ENCODE measurements around the gene MACROD2.
"Not testable (repeated sequence)": the region's sequence is repeated elsewhere in the genome, so short reads cannot be mapped to it uniquely, and the experiment has no call there.

The MACROD2 gene

GRCh38 chr20:15099130-15099529 is 1103.8 kb downstream of the MACROD2 start:
- DNase-seq (ENCODE audit: low read depth in 3 of 3), result no peak

- DNase-seq (ENCODE audit: low read depth in 3 of 3), result no peak
Measured at GRCh38 chr20:15100506-15101160, 1105.3 kb downstream of the MACROD2 start.

DNA sequence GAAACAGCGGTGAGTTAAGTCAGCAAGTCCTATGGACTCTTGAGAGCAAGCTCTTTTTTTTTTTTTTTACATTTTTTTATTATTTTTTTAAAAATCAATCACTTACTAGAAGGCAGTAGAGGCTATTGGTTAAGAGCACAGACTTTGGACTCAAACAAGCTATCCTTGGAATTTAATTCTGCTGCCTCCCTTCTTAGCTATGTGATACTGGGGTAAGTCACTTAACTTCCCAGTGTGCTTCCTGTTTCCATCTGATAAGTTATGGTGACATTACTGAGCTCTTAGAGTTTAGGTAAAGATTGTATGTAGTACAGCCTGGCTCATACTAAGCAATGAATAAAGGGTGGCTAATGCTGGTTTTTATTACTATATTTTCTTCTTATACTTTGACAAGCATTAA is 1112.6 kb downstream of the MACROD2 start:
- DNase-seq (ENCODE audit: low read depth in 3 of 3), result no peak

GRCh38 chr20:15109494-15109893 is 1114.2 kb downstream of the MACROD2 start:
- no peak for DNase-seq (ENCODE audit: low read depth in 3 of 3)

DNA sequence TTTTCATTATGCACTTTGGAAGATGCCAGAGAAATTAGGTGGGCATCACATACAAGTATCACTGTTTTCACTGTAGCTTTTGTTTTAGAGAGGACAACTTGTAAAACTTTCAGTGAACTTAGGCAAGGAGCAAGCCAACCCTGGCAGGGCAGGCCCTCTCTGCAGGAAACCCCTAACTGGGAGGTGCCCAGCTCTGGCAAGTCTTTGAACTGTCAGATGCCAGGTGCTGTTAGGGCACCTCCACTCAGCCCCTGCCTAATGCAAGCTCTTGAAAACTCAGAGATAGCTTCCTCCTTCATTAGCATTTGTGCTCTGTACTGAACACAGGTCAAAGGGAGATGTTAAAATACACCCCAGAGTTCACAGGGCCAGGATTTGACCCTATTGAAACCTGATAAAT is 1116.3 kb downstream of the MACROD2 start:
- DNase-seq (ENCODE audit: low read depth in 3 of 3), result no peak

DNA sequence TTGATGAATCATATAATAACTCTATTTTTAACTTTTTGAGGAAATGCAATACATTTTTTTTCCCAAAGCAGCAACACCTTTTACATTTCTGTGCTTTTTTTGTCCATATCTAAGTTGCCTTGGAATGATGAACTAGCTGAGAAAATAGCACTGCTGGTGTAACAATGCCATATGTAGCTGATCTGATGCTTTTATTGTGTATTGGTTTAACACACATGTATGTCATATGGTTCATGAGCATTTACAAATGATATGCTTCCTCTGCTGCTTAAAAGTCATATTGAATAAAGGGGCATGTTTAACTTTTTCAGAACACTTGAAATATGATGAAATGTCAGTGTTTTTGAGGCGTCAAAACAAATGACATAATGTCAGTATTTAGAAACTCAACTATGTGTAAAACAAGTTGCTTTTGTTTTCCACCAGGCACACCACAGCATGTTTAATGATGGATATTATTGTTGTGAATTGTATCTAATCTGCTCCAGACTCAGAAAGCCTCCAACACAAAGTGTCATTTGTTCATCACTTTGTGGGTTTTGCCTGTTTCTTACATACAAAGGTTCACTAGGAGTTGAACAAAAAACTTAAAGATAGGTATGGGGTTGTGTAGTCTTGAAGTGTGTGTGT is 1117.9 kb downstream of the MACROD2 start:
- DNase-seq (ENCODE audit: low read depth in 3 of 3), result no peak

DNA sequence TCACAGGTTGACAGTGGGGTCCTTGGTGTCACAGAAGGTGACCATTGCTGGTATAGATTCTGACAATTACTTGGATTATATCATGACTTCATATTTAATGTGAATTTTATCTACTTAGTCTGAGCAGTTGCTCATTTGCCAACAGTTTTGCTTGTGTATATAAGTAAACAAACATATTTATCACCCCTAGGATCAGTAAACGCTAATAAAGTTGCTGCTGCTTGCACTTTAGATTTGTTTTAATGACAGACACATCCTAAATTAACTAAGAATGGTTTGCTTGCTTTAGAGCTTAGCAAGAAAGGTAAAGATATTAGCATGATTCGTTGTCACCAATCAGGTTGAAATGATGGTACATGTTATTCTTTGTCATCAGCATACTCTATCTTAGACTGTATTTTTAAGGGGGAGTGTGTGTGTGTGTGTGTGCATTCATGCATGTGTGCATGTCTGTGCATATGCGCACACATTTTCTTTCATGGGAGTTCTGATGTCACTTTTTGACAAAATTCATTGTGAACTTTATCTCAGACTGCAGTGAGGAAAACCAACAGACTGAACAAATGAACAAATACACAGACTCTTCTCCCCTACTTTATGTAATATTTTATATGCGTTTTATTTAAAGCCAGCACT is 1124.7 kb downstream of the MACROD2 start:
- no peak for DNase-seq (ENCODE audit: low read depth in 3 of 3)

GRCh38 chr20:15122613-15123012 is 1127.3 kb downstream of the MACROD2 start:
- no peak for DNase-seq (ENCODE audit: low read depth in 3 of 3)

- no peak for DNase-seq (ENCODE audit: low read depth in 3 of 3)
Measured at GRCh38 chr20:15131176-15131575, 1135.9 kb downstream of the MACROD2 start.

DNA sequence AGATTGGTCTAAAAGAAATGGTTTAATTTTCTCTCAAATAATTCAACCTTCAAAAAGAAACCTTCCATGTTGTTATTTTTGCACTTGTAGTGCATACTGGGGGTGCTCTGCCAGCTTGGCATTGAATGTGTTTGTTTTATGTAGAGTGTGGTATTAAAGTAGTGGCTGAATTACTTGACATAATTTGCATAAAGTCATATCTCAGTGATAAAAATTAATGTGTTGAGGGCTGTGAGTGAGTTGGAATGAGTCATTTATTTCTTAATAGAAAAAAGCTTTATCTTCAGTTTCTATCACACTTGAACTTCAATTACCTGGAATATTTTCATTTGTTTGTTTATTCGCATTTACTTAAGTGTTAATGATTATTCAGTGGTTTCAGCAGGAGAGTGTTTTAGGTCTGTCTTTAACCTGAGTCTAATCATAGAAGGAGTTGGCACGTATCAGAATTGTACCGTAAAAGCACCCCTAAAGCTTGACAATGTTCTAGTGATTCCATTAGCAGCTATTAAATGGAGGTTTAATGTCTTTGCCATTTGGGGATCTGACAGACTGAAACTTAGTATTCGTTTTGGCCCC is 1143.3 kb downstream of the MACROD2 start:
- DNase-seq (ENCODE audit: low read depth in 3 of 3), result no peak

- DNase-seq (ENCODE audit: low read depth in 3 of 3), result no peak
Measured at GRCh38 chr20:15139522-15139921, 1144.2 kb downstream of the MACROD2 start.

- DNase-seq (ENCODE audit: low read depth in 3 of 3), result no peak
Measured at GRCh38 chr20:15140286-15140685, 1145.0 kb downstream of the MACROD2 start.

DNA sequence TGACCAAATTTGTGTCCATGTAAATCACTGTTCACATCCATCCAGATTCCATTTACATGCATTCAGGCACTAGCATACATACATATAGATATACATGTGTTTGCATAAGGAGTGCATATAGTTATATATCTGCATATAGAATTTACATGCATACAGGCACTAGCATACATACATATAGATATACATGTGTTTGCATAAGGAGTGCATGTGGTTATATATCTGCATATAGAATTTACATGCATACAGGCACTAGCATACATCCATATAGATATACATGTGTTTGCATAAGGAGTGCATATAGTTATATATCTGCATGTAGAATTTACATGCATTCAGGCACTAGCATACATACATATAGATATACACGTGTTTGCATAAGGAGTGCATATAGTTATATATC is 1145.6 kb downstream of the MACROD2 start:
- DNase-seq (ENCODE audit: low read depth in 3 of 3), result not testable (repeated sequence)

DNA sequence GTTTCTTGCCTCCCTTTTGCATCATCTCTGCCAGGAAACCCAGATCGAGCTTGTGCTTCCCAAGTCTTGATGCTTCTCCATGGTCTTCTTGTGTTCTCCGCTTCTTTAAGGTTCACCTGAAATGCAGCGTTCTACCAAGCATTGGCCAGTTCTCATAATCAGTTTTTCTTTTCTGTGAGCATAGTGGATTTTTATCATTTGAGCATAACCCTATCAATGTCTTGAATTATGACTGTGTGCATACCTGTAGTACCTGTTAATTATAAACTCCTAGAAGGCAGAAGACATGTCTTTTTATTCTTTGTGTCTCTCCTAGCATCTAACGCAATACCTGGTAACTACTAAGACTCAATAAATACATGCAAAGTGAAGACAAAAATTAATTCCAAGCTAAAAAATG is 1146.5 kb downstream of the MACROD2 start:
- no peak for DNase-seq (ENCODE audit: low read depth in 3 of 3)

DNA sequence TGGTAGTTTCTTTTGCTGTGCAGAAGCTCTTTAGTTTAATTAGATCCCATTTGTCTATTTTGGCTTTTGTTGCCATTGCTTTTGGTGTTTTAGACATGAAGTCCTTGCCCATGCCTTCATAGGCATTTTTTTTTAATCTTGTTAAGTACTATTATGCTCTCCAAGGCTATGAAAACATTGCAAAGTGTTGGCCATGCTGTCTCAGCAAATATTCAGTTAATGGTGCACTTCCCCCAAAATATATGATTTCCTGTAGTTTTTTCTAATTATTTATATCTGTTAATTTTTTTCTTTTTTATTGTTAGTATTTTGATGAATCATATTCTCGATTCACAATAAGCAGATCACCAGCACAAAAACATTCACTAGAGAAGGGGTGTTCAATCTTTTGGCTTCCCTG is 1148.2 kb downstream of the MACROD2 start:
- no peak for DNase-seq (ENCODE audit: low read depth in 3 of 3)

GRCh38 chr20:15144916-15145315 is 1149.6 kb downstream of the MACROD2 start:
- DNase-seq (ENCODE audit: low read depth in 3 of 3), result no peak

GRCh38 chr20:15146948-15147347 is 1151.6 kb downstream of the MACROD2 start:
- DNase-seq (ENCODE audit: low read depth in 3 of 3), result no peak

DNA sequence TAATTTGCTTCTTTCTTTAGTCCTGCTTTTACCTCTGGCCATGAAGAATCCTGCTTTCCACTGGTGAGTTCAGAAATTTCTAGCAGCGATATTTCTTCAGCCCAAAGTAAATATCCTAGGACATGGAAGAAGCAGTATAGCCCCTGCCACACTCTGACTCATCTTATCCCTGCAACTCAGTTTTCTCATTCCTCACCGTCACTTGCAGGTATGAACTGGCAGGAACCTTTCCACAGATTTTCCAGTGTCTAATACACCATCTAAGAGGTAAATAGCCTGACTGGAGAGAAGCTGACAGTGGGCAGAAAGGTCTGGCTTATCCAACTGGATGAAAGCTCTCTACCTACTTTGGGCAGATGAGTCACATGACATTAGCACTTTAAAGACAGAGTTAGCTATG is 1158.8 kb downstream of the MACROD2 start:
- no peak for DNase-seq (ENCODE audit: low read depth in 3 of 3)

GRCh38 chr20:15155848-15156401 is 1160.6 kb downstream of the MACROD2 start:
- DNase-seq (ENCODE audit: low read depth in 3 of 3), result no peak

DNA sequence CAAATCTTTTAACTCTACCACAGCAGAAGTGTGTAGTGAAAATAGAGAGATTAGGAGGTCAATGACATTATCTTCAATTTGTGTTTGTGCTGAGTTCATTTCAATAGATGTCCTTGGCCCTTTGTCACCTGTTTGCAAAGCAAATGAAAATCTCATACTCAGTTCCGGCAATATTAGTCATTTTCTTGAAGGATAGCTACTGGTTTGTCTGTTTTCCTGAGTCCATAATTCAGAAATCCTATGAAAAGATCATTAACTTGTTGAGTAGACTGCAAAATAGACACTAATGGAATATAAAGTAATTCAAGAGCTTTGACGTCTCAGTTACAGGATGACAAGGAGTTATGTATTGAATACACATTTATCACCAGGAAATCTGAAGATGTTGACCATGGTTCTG is 1163.2 kb downstream of the MACROD2 start:
- no peak for DNase-seq (ENCODE audit: low read depth in 3 of 3)

DNA sequence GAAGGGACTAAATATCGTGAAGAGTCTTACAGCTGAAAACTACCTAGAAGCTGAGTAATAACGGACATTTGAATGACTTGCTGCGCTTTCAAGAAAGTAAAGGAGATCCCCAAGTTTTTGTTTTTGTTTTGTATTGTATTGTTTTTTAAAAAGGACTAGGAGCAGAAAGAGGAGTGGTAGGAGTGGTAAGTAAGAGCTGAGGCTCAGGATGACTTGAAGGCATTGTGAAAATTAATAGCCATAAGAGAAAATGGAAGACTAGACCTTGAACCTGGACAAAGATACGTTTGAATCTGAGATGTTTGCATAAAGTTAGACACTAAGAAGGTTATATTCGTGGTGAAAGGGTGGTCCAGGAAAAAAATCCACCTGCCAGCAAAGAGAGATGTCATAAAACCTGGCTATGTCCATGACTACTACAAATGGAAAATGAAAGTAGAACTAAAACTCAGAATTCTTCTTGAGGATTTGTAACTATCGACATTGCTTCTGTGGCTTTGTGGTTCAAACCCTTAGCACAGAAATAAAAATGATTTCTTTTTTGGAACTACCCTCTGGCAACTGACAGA is 1166.8 kb downstream of the MACROD2 start:
- DNase-seq (ENCODE audit: low read depth in 3 of 3), result no peak

GRCh38 chr20:15163632-15164031 is 1168.3 kb downstream of the MACROD2 start:
- no peak for DNase-seq (ENCODE audit: low read depth in 3 of 3)

Data from stimulated activated CD4-positive, alpha-beta T cell treated with anti-CD3 and anti-CD28 coated beads, TNF-alpha, amount 100 ng/mL, for 48 hours (primary cell).